ENCODE data around the gene AP2M1.
"Not testable (repeated sequence)": the region's sequence is repeated elsewhere in the genome, so short reads cannot be mapped to it uniquely, and the experiment has no call there.

AP2M1 gene

DNA sequence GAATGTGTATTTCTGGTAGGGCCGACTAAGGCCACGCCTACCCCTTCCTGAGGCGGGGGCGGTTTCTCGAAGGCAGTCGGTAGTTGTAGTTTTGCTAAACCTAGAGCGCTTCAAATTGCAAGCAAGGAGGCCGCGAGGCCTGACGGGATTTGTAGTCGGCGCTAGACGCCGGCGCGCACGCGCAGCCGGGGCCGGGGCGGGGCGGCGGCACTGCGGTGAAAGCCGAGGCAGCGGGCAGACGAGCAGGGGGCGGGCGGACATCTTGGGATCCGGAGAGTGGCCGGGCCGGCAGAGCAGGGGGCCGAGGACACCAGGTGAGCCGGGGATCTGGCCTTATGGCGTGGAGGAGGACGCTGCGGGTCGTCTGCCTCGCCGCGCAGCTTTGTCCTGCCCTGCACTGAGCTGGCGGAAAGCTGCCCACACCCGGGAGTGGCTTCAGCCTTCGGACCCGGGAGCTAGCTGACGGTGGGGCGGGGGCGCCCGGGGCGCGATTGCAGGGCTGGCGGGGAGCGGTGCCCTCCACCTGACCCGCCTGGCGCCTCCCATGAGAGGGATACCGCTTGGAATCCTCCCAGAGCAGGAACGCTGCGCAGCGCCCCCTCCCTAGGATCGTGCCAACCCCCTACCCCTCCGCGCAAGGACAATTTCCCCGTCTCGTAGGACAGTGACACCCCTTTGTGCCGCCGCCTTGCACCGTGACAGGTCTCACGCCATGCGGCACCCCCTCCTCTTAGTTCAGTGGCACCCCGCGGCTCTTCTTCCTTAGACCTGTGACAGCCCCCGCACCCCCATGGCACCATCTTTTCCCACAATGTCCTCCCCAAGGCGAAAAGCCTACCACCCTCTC is at the start of gene AP2M1:
Gene AP2M1 (plus strand): TSS at position 210 of the 847 bp plus-strand sequence. CDS start 2,139 bp downstream, outside the sequence.
- DNase-seq = peak; percentile 93 to 95 (median 94)

DNA sequence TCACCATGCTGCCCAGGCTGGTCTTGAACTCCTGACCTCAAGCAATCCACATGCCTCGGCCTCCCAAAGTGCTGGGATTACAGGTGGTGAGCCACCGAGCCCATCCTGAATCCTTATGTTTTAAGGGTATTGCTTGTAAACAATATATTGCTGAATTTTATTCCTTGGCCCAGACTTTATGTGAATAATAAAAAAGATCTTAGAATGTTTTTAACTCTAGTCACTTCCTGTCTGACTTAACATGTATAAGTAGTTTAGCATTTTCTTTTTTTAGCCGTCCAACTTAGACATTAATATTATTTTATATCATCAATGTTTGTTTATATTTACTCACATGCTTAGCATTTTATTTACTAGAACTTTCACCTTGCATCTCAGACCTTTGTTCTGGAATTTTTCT is 48.6 kb upstream of the AP2M1 start:
- no peak for DNase-seq

DNA sequence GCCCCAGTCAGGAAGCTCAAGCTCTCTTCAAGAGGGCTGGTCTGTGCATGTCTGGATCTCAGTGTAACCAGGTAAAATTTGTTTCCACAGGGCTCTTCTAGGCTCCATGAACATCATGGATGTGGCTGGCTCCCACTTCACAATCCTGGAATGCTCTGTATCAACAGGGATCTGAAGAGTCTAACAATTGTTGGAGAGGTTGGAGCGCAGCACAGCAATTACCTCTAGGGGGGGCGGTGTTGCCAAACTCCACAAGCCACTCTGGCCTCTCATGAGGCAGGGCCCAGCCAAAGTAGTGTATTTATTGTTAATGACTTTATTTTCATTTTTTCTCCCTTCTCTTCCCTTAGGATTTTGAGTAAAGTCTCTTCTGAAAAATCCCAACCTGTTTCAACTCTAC is 45.6 kb upstream of the AP2M1 start:
- no peak for DNase-seq

DNA sequence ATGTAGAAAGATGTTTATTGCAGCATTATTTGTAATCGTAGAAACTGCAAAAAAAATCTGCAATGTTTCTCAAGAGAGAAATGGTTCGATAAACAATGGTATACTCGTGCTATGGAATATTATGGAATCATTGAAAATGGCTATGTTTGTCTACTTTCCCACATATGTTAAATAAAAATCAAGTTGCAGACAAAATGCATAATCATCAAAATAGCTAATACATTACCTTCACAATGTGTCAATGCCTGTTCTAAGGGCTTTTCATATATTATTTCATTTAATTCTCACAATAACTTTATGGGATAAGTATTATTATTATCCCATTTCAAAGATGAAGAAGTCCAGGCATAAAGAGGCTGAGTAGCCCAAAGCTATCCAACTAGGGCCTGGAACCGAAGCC is 41.7 kb upstream of the AP2M1 start:
- DNase-seq = no peak

DNA sequence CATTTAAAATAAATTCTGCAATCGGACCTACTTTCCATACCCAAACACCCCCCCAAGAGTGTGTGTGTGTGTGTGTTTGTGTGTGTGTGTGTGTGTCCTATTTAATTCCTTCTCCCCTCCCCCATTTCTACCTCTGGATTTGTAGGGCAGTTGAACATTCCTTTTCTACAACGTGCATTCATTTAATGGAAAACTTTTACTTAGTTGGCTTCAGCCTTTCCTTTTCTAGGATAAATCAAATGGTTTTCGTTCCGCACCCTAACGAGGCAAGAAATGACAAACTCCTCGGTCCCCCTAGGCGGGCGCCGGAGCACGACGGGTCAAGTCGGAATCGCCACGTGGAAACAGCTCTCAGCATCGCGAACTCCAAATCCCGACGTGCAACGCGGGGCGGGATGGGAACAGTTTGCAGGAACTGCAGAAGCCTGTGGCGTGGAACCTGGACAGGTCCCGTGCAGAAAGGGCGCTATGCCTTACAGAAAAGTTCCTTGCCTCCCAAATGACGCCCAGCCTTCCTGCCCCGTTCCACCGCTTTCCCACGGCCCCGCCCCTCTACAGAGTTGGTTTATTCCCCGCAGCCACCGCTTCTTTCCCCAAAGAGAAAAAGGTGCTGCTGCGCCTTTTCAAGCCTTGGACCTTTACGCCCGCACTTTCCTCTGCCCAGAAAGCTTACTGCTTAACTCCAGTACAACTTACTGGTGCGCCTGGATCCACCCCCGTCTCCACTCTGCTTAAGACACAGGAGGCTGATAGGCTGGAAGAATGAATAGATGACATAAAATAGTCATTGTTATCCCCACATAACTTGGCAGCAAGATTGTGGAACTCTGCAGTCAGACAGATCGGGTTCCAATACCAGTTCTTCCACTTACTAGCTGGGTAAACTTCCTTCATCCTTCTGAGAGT is 40.6 kb upstream of the AP2M1 start:
- peak in 1 of 4 experiments; percentile 28 for DNase-seq

DNA sequence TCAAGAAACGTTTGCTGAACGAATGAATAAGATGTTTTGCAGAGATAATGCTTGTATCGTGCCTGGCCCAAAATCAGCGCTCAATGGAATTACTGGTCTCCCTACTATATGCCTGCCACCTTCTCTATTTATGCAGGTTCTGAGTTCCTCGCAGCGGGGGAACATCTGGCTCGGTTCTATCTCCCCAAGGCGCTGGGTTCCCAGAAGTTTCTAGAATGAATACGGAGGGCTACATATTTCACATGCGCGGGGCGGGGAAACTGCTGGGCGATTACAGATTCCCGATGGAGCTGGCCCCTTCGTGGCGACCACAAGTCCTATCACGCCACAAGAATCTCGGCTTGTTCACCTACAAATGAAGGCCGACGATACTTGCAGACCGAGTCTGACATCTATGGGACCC is 39.9 kb upstream of the AP2M1 start:
- DNase-seq = no peak

DNA sequence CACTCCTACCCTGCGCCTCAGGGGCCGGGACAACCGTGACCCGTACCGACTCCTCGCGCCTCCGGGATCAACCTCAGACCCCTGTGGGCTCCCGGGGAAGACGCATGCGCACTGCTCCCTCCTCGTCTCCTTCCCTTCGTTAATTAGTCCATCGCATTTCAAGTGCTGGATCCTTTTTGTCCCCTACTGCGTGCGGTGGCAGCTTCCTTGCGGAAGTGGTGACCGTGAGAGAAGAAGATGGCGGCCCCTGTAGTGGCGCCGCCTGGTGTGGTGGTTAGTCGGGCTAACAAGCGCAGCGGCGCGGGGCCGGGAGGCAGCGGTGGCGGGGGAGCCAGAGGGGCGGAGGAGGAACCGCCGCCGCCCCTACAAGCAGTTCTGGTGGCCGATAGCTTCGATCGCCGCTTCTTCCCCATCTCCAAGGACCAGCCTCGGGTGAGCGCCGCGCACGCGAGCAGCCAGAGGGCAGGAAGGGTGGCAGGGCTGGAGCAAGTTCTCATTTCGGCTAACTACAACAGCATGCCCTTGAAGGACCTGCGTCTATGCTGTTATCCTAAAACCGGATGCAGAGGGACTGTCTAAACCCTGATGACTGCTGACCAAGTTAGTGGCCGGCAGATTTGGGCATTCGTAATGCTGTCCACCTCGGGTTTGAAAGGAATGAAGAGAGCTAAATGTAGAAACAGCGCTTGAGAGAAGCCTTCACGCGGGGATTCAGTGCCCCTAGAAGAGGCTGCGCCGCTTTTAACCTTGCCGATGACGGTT is 39.3 kb upstream of the AP2M1 start, which contains the start of gene EIF2B5:
Gene EIF2B5 (plus strand): TSS at position 210 of the 762 bp plus-strand sequence. CDS start 28 bp downstream, at position 238.
- DNase-seq = peak; percentile 67 to 76 (median 72)

DNA sequence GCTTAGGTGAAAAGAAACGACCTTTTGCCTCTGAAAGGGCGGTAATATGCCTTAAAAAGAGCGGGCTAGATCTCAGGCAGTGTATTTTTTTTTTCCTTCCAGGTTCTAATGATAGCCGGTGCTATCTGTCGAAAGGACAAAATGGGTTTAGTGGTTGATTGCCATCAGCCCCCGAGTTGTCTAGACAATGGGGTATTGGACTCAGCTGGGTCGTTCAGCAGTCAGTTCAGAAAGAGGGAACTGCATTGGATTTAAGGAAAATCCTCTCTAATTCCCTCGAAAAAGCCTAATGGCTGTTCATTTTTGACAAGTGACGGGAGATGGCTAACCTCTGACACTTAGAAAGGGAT is 38.8 kb upstream of the AP2M1 start:
- no peak for DNase-seq

DNA sequence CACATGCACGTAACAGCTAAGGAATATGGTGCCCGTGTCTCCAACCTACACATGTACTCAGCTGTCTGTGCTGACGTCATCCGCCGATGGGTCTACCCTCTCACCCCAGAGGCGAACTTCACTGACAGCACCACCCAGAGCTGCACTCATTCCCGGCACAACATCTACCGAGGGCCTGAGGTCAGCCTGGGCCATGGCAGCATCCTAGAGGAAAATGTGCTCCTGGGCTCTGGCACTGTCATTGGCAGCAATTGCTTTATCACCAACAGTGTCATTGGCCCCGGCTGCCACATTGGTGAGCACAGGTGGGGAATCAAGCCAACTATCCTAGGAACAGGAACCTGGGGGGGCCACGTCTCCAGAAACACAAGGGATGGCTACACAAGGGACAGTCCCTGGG is 34.2 kb upstream of the AP2M1 start:
- no peak for DNase-seq

DNA sequence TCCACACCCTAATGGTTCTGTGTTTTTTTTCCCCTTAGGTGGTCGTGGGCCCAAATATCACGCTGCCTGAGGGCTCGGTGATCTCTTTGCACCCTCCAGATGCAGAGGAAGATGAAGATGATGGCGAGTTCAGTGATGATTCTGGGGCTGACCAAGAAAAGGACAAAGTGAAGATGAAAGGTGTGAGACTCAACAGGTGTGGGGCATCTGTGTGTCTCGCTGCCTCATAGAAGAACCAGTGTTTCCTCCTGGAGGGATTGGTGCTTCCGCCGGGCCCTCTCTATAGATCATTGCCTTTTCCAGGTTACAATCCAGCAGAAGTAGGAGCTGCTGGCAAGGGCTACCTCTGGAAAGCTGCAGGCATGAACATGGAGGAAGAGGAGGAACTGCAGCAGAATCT is 32.5 kb upstream of the AP2M1 start:
- no peak for DNase-seq

DNA sequence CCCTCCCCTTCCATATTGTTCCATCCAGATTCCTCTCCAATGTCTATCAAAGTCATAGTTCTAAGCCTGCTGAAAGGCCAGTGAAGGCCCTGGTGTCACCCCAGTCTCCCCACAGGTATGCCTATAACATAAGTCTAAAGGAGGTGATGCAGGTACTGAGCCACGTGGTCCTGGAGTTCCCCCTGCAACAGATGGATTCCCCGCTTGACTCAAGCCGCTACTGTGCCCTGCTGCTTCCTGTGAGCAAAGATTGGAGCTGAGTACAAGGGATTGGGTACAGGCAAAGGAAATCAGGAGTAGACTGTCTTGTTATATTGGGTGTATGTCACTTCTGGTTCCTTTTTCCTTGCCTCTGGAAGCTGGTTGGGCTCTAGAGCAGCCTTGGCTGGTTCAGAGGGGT is 31.3 kb upstream of the AP2M1 start:
- DNase-seq = no peak

DNA sequence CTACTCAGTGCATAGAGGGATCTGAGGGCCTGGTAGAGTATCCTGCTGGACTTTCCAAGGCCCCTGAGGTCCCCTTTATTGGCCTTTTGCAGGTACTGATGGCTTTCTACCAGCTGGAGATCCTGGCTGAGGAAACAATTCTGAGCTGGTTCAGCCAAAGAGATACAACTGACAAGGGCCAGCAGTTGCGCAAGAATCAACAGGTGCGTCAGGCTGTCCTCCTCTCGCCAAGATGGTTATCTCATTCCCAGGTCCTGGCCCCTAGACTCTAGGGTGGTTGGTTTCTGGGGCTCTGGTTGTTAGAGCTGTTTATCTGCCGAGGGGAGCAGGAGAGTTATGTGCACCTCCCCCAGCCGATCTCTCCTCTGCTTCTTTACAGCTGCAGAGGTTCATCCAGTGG is 30.1 kb upstream of the AP2M1 start:
- no peak for DNase-seq

DNA sequence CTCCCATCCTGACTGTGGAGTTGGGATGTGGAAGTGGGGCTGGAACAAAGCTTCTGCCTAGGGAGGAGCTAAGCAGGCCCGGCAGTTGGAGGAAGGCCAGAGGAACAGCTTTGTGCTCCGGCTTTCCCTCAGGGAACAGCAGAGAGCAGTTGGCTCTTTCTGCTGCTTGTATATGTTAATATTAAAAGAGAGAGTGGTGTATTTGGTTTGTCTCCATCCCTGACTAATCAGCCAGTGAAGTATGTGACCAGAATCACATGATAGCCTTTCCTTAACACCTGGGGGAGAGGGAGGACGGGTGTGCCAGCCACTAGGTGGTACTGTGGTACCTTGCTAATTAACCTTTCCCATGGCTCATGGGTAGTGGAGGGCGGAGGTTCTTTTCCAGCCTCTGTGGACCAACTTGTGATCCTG is 29.5 kb upstream of the AP2M1 start:
- DNase-seq = peak in 3 of 4 experiments; percentile 5 to 14 (median 12)

DNA sequence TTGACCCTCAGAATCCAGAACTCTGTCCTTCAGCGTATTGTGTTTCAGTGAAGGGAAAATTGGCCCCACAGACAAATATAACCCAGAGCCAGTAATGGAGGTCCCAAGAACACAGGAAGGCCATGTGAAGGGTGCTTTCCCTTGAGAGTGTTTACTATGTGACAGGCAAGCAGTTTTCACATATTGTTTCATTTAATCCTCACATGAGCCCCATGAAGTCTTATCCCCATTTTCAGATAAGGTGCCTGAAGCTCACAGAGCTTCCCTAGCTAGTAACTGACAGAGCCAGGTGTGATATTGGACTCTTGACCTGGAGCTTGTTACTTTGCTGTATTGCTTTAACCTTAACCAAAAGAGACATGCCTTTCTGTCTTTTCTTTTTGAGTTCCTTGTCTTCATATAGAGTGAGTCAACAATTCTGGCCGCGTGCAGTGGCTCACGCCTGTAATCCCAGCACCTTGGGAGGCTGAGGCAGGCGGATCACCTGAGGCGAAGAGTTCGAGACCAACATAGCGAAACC is 28.8 kb upstream of the AP2M1 start:
- no peak for DNase-seq

DNA sequence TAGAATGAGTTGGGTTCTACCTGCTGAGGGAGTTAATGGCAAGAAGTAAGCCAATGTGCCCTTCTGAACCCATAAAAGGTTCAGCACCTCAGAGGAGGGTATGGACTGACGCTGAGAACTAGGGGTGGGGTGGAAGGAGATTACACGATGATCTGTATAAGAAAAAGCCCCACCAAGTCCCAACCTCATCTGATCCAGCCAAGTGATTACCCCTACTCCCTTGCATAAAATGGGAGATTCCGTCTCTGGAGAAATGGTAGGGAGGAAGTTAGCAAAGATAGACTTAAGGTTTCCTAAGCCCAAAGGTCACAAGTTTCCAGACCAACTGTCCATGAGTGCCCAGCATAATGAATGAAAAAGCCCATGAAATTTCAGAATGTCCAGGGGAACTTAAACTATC is 26.6 kb upstream of the AP2M1 start:
- DNase-seq = no peak

DNA sequence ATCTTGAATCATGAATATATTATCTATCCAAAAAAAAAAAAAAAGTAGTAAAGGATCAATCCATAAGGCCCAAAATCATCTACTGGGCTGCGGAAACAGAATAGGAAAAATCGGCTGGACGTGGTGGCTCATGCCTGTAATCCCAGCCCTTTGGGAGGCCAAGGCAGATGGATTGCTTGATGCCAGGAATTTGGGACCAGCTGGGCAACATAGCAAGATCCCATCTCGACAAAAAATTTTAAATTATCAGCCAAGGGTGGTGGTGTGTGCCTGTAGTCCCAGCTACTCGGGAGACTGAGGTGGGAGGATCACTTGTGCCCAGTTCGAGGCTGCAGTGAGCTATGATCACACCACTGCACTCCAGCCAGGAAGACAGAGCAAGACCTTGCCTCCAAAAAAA is 25.5 kb upstream of the AP2M1 start:
- DNase-seq = no peak

DNA sequence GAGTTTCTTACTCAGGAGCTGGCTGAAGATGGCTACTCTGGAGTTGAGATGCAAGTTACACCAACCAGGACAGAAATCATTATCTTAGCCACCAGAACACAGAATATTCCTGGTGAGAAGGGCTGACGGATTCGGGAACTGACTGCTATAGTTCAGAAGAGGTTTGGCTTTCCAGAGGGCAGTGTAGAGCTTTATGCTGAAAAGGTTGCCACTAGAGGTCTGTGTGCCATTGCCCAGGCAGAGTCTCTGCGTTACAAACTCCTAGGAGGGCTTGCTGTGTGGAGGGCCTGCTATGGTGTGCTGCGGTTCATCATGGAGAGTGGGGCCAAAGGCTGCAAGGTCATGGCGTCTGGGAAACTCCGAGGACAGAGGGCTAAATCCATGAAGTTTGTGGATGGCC is 24.9 kb upstream of the AP2M1 start:
- not testable (repeated sequence) for DNase-seq

DNA sequence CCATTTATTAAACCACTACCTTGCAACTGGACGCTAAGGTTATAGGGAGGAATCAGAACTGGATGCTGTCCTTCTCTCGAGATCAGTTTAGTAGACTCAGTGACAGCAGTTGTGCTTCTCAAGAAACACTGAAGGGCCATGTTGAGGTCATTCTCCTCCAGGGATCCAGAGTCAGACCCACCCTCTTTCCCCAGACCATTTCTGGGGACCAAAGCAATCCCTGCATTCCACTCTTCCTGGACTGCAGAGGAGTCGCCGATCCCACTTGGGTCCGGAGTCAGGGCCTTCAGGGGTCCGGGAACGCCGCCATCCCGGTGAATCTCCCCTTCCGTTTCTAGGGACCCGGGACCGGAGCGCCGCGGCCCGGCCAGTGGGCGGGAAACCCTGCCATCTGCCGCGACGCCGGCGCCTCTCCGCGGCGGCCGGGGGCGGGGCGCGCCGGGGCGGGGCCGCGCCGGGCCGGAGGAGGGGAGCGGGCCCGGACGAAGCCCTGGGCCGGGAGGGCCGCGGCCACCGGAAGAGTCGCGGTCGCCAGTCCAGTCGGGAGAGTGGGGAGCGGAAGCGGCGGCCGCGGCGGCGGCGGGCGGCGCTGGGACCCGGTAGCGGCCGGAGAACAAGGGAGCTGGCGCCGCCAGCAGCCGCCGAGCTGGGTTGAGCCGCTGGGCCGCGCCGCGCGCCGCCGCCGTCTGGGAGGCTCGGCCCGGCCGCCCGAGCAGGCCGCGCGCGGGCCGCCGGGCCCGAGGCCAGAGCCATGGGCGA is 19.6 kb upstream of the AP2M1 start, which contains the start of gene DVL3:
Gene DVL3 (plus strand): TSS at position 493 of the 759 bp plus-strand sequence. CDS start 259 bp downstream, at position 752.
- DNase-seq = peak in 2 of 4 experiments; percentile 20 to 24

DNA sequence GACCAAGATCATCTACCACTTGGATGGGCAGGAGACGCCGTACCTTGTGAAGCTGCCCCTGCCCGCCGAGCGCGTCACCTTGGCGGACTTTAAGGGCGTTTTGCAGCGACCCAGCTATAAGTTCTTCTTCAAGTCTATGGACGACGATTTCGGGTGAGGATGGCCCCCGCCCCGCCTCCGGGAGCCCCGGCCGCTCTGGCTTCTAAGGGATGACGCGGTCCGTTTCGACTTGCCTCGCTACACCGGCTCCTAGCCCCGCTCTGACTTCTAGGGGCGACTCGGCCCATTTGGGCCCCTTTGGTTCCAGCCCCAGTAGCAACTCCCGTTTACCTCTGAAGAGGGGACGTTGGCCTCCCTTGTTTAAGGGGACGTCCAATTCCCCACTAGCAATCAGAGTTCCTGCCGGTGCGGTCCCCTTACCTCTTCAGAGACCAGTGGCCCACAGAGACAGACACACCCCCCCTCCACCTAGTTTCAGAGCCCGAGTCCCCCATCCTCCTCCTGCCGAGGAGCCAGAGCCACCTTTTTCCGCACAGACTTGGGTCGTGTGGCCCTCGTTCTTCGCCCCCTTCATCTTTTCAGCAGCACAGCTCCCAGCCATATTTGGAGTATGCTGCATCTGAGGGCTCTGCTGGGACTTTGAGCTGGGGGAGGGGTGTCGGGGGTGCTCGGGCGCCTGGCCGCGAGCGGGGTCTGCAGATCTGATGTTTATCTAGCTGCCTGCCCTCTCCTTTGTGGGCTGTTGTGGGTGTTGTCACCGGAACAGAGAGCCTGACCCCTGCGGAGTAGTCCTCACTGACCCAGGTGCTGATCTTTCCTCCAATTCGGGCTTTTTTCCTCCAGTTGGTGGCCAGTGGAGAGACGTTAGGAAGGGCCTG is 18.8 kb upstream of the AP2M1 start:
- peak in 3 of 4 experiments; percentile 23 to 26 (median 24) for DNase-seq

DNA sequence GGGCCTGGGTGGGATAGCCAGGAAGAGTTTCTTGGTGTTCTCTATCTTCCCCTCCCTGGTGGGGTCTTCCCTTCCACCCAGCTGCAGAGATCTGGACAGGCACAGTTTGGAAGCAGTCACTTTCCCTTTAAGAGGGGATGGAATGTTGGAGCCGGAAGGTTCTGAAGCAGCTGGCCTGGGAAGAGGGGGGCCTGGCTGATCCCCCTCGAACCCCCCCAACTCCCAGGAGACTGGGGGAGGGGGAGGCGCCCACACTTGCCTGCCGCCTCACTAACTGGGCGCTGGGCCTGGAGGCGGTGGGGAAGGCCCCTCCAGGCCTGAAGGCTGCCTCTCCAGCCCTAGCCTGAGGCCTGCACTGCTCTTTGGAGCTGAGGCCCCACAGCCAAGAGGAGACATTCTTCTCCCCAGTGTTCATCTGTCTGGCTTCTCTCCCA is 18.1 kb upstream of the AP2M1 start:
- DNase-seq = no peak

DNA sequence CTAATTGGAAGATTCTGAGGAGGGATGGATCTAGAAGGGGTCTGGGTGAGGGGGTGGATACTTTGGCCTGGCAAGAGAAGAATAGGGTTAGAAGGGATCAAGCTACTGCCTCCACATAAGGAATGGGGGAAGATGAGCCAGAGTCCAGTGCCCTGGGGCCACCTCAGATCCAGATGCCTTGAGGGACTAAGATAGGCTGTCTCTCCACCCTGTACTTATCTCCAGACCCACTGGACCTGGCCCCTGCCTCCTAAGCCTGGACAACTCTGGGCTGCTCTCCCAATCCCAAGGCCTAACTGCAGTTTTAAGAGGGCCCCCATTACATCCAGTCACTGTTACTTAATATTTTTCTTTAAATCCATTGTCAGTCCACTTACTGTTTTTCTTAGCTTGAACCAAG is 17.4 kb upstream of the AP2M1 start:
- no peak for DNase-seq
